HCT116 (cell line): Measurements from ENCODE around the gene IPCEF1.

Source experiments
- CTCF ChIP-seq, 3 experiments: fragments of 200-600 bp in 1 of 3; sonication (generic) in 1 of 3; IDR thresholded peaks in 2 of 3; conservative IDR thresholded peaks in 1 of 3; 2 replicates each; pipeline ENCODE4 v1.5.1; 2012 to 2017; ENCODE audit warnings: low read depth in 2 of 3, low read length in 2 of 3, antibody characterized with exemption in 1 of 3, borderline replicate concordance in 1 of 3, control low read depth in 1 of 3, mild to moderate bottlenecking in 1 of 3, mixed read lengths in 1 of 3, mixed run types in 1 of 3, moderate library complexity in 1 of 3; ENCODE audit not compliant: insufficient read depth in 1 of 3
- EZH2 ChIP-seq: fragments of 200-600 bp; sonication (generic); IDR thresholded peaks from 2 replicates; pipeline ENCODE4 v1.6.1; 2017; ENCODE audit warnings: antibody characterized with exemption, mixed run types
- POLR2A ChIP-seq: IDR thresholded peaks from 2 replicates; pipeline ENCODE4 v1.7.0; 2011; ENCODE audit warnings: borderline replicate concordance; ENCODE audit not compliant: insufficient read depth, insufficient read length; ENCODE audit errors: extremely low read depth
- POLR2AphosphoS5 ChIP-seq: IDR thresholded peaks from 2 replicates; pipeline ENCODE4 v1.6.1; 2011; ENCODE audit warnings: mild to moderate bottlenecking, low read depth, low read length, moderate library complexity
- RAD21 ChIP-seq: IDR thresholded peaks from 2 replicates; pipeline ENCODE4 v1.6.1; 2012; ENCODE audit warnings: low read depth, mild to moderate bottlenecking
- REST ChIP-seq: IDR thresholded peaks from 2 replicates; pipeline ENCODE4 v1.6.1; 2012; ENCODE audit warnings: low read depth
- ZFX ChIP-seq: fragments of 450-650 bp; IDR thresholded peaks from 2 replicates; pipeline ENCODE4 v1.6.1; 2017

- TF ChIP-seq REST (no peak), CTCF (IDR thresholded peaks at IDR 0.05 in 2 of 3, conservative IDR thresholded peaks at IDR 0.05 in 1 of 3; ENCODE audit: borderline replicate concordance in 1 of 3, insufficient read depth in 1 of 3, low read depth in 2 of 3, low read length in 2 of 3) (no peak), POLR2A (no peak), EZH2 (no peak), POLR2AphosphoS5 (no peak), RAD21 (no peak), ZFX (no peak)
Measured at GRCh38 chr6:154239392-154239791, 117.2 kb downstream of the IPCEF1 start.
